Cardiac muscle cell (in vitro differentiated cells and primary cell): ENCODE data around the gene MAMLD1. TPM values are rescaled to one million over a fixed set of nuclear protein-coding genes. Genes with fewer than 3 reads are reported as not detected.

ENCODE experiments used
- DNase-seq, 2 donors: peaks; one replicate each; pipeline versions ENCODE4 v3.0.0 to v3.0.0-alpha.2; 2010 to 2017; ENCODE audit warnings: low read depth in 1 of 2, low spot score in 1 of 2
- H3K27ac ChIP-seq: fragments of 200-600 bp; sonication (generic); 2 replicates; pipeline ENCODE4 v1.5.1; 2016
- H3K27me3 ChIP-seq: fragments of 200-600 bp; sonication (generic); 2 replicates; pipeline ENCODE4 v1.6.0; 2016; ENCODE audit warnings: control low read depth
- H3K36me3 ChIP-seq: fragments of 200-600 bp; sonication (generic); 2 replicates; pipeline ENCODE4 v1.5.1; 2016; ENCODE audit warnings: control low read depth
- H3K4me1 ChIP-seq: fragments of 200-600 bp; sonication (generic); 2 replicates; pipeline ENCODE4 v1.8.1; 2017; ENCODE audit warnings: low read depth, mild to moderate bottlenecking, mixed run types
- H3K4me3 ChIP-seq: fragments of 200-600 bp; sonication (generic); 2 replicates; pipeline ENCODE4 v1.5.1; 2016; ENCODE audit warnings: mild to moderate bottlenecking
- H3K9me3 ChIP-seq: fragments of 200-600 bp; sonication (generic); 2 replicates; pipeline ENCODE4 v1.5.1; 2017; ENCODE audit warnings: low read depth, mild to moderate bottlenecking, control low read depth
- CTCF ChIP-seq: IDR thresholded peaks from 2 replicates; pipeline ENCODE4 v1.5.1; 2012; ENCODE audit warnings: low read depth, mild to moderate bottlenecking, low read length
- polyA plus RNA-seq: library from polyadenylated mRNA; unstranded; fragments of >200 nt; fragmentation: Nextera tagmentation; extraction: Ambion mirVana; gene quantifications from 2 replicates; pipeline ENCODE4 v1.2.1, GENCODE V29; 2016
- total RNA-seq: library from RNA; depleted of rRNA; stranded (reverse); fragments of >200 nt; gene quantifications from 2 replicates; pipeline ENCODE4 v1.2.3, GENCODE V29; 2016

Gene MAMLD1
- total RNA-seq: 0.15 and 0.18 TPM in 2 replicates
- polyA plus RNA-seq: 0.48 and 0.87 TPM in 2 replicates

- Histone ChIP-seq H3K9me3 (no peaks in the 10 kb centered on the region), H3K27me3 (peaks cover 91% of the 10 kb centered on the region), H3K27ac (no peak within 1 kb of the TSS), H3K4me3 (peak within 1 kb of the TSS; percentile 40), H3K4me1 (no peaks in the 10 kb centered on the region), H3K36me3 (no peaks in the 10 kb centered on the region)
- peak; percentile 37 to 81 for DNase-seq
- TF ChIP-seq CTCF: peak; percentile 9
These were observed at the start of gene MAMLD1 for GRCh38 chrX:150362599-150363481. TSS of gene MAMLD1 (plus strand) at chrX:150363317. CDS start at chrX:150445517, 82,200 bp downstream.

GRCh38 chrX:150313514-150313913, 49.6 kb upstream of the MAMLD1 start:
- no peaks in the 10 kb centered on the region for H3K27me3 ChIP-seq
- no peak for TF ChIP-seq CTCF
- no peaks in the 10 kb centered on the region for H3K4me1 ChIP-seq
- H3K9me3 ChIP-seq: no peaks in the 10 kb centered on the region
- DNase-seq: no peak
- H3K4me3 ChIP-seq: no peak overlapping the region
- H3K36me3 ChIP-seq: no peaks in the 10 kb centered on the region
- no peak overlapping the region for H3K27ac ChIP-seq

- DNase-seq: no peak
- H3K4me3 ChIP-seq: no peak overlapping the region
- no peaks in the 10 kb centered on the region for H3K4me1 ChIP-seq
- H3K27me3 ChIP-seq: no peaks in the 10 kb centered on the region
- no peak for TF ChIP-seq CTCF
- H3K27ac ChIP-seq: no peak overlapping the region
- H3K36me3 ChIP-seq: no peaks in the 10 kb centered on the region
- H3K9me3 ChIP-seq: no peaks in the 10 kb centered on the region
These were observed 48.9 kb upstream of the MAMLD1 start for GRCh38 chrX:150314186-150314585.

- no peak for TF ChIP-seq CTCF
- H3K36me3 ChIP-seq: no peaks in the 10 kb centered on the region
- peak in 1 of 2 donors; percentile 28 for DNase-seq
- no peak overlapping the region for H3K4me3 ChIP-seq
- H3K27ac ChIP-seq: no peak overlapping the region
- H3K4me1 ChIP-seq: no peaks in the 10 kb centered on the region
- H3K27me3 ChIP-seq: no peaks in the 10 kb centered on the region
- H3K9me3 ChIP-seq: no peaks in the 10 kb centered on the region
These were observed 46.6 kb upstream of the MAMLD1 start for GRCh38 chrX:150316564-150316963.

- no peak for TF ChIP-seq CTCF
- H3K4me3 ChIP-seq: no peak overlapping the region
- no peaks in the 10 kb centered on the region for H3K36me3 ChIP-seq
- no peak for DNase-seq
- H3K27ac ChIP-seq: no peak overlapping the region
- H3K27me3 ChIP-seq: no peaks in the 10 kb centered on the region
- H3K4me1 ChIP-seq: no peaks in the 10 kb centered on the region
- no peaks in the 10 kb centered on the region for H3K9me3 ChIP-seq
These were observed 40.1 kb upstream of the MAMLD1 start for GRCh38 chrX:150323020-150323419.
